ENCODE results near the gene KANK2.

- TF ChIP-seq EP300 (IDR thresholded peaks at IDR 0.05): no peak
- TF ChIP-seq, protein P1, sequence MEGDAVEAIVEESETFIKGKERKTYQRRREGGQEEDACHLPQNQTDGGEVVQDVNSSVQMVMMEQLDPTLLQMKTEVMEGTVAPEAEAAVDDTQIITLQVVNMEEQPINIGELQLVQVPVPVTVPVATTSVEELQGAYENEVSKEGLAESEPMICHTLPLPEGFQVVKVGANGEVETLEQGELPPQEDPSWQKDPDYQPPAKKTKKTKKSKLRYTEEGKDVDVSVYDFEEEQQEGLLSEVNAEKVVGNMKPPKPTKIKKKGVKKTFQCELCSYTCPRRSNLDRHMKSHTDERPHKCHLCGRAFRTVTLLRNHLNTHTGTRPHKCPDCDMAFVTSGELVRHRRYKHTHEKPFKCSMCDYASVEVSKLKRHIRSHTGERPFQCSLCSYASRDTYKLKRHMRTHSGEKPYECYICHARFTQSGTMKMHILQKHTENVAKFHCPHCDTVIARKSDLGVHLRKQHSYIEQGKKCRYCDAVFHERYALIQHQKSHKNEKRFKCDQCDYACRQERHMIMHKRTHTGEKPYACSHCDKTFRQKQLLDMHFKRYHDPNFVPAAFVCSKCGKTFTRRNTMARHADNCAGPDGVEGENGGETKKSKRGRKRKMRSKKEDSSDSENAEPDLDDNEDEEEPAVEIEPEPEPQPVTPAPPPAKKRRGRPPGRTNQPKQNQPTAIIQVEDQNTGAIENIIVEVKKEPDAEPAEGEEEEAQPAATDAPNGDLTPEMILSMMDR (IDR thresholded peaks at IDR 0.05): no peak
Measured at GRCh38 chr19:11242025-11242424, 44.7 kb upstream of the KANK2 start.

Measured in suprapubic skin (tissue), 3 donors.